Measurements from ENCODE around the gene CHKA. TPM values are rescaled to one million over a fixed set of nuclear protein-coding genes. Genes with fewer than 3 reads are reported as not detected.

The CHKA gene
- total RNA-seq, 6 experiments from 2014 or later = 6.8 to 9.2 (median 7.8) TPM

GRCh38 chr11:68118706-68119448 lies 2.3 kb downstream of the CHKA start:
- no peaks in the 10 kb centered on the region for H3K9me3 Mint-ChIP-seq
- peaks cover 5% of the 10 kb centered on the region; the same call in 1 of the 2 replicates for H3K36me3 Mint-ChIP-seq (ENCODE audit: low read depth)
- DNase-seq = no peak
- peak overlapping the region; percentile 42 for H3K27ac Mint-ChIP-seq
- H3K27me3 Mint-ChIP-seq (ENCODE audit: insufficient read depth) = no peaks in the 10 kb centered on the region; the same call in 1 of the 2 replicates
- no peak for TF ChIP-seq CTCF (IDR thresholded peaks at IDR 0.05)
- H3K4me1 Mint-ChIP-seq (ENCODE audit: low read depth) = peaks cover 33% of the 10 kb centered on the region
- peak overlapping the region; percentile 87 for H3K4me3 Mint-ChIP-seq

- peaks cover 30% of the 10 kb centered on the region for H3K4me1 Mint-ChIP-seq (ENCODE audit: low read depth)
- H3K27ac Mint-ChIP-seq = no peak overlapping the region
- H3K36me3 Mint-ChIP-seq (ENCODE audit: low read depth) = peaks cover 5% of the 10 kb centered on the region; the same call in 1 of the 2 replicates
Observed at GRCh38 chr11:68117853-68118470, 3.2 kb downstream of the CHKA start.

GRCh38 chr11:68116974-68117373 lies 4.2 kb downstream of the CHKA start:
- H3K27ac Mint-ChIP-seq = no peak overlapping the region
- TF ChIP-seq CTCF (IDR thresholded peaks at IDR 0.05) = no peak
- no peak for DNase-seq
- H3K36me3 Mint-ChIP-seq (ENCODE audit: low read depth) = peaks cover 5% of the 10 kb centered on the region; the same call in 1 of the 2 replicates
- no peak overlapping the region for H3K4me3 Mint-ChIP-seq
- peaks cover 27% of the 10 kb centered on the region for H3K4me1 Mint-ChIP-seq (ENCODE audit: low read depth)
- no peaks in the 10 kb centered on the region for H3K9me3 Mint-ChIP-seq
- H3K27me3 Mint-ChIP-seq (ENCODE audit: insufficient read depth) = no peaks in the 10 kb centered on the region; the same call in 1 of the 2 replicates

More at GRCh38 chr11:68117853-68118470, 3.2 kb downstream of the CHKA start:
- no peak for TF ChIP-seq CTCF (IDR thresholded peaks at IDR 0.05)
- Mint-ChIP-seq H3K9me3 (no peaks in the 10 kb centered on the region), H3K4me3 (peak overlapping the region; percentile 17; the same call in 1 of the 2 replicates), H3K27me3 (ENCODE audit: insufficient read depth) (no peaks in the 10 kb centered on the region; the same call in 1 of the 2 replicates)
- DNase-seq = no peak

GRCh38 chr11:68116126-68116525 lies 5.1 kb downstream of the CHKA start:
- H3K36me3 Mint-ChIP-seq (ENCODE audit: low read depth) = peaks cover 5% of the 10 kb centered on the region; the same call in 1 of the 2 replicates
- no peak for TF ChIP-seq CTCF (IDR thresholded peaks at IDR 0.05)
- H3K27ac Mint-ChIP-seq = no peak overlapping the region
- H3K4me1 Mint-ChIP-seq (ENCODE audit: low read depth) = peaks cover 27% of the 10 kb centered on the region
- H3K4me3 Mint-ChIP-seq = no peak overlapping the region
- DNase-seq = no peak
- H3K27me3 Mint-ChIP-seq (ENCODE audit: insufficient read depth) = no peaks in the 10 kb centered on the region; the same call in 1 of the 2 replicates
- no peaks in the 10 kb centered on the region for H3K9me3 Mint-ChIP-seq

GRCh38 chr11:68115285-68115684 lies 5.9 kb downstream of the CHKA start:
- Mint-ChIP-seq H3K27ac (no peak overlapping the region), H3K9me3 (no peaks in the 10 kb centered on the region), H3K36me3 (ENCODE audit: low read depth) (peaks cover 5% of the 10 kb centered on the region; the same call in 1 of the 2 replicates), H3K4me1 (ENCODE audit: low read depth) (peaks cover 27% of the 10 kb centered on the region), H3K4me3 (no peak overlapping the region), H3K27me3 (ENCODE audit: insufficient read depth) (no peaks in the 10 kb centered on the region; the same call in 1 of the 2 replicates)
- no peak for TF ChIP-seq CTCF (IDR thresholded peaks at IDR 0.05)
- no peak for DNase-seq

Data from HFFc6 (cell line).